Calu3 (cell line): ENCODE results near the gene CD44. TPM values are rescaled to one million over a fixed set of nuclear protein-coding genes. Genes with fewer than 3 reads are reported as not detected.

Source experiments
- BruUV-seq: library from RNA; stranded (reverse); fragments of 400-500 nt; replicated peaks from 2 replicates; lab custom pipeline; 2021; lab: Mats Ljungman, UMichigan
- CTCF ChIA-PET: fragments of 300-600 bp; sonication (Branson Sonifier 250); formaldehyde crosslinking; loops from one replicate; lab custom pipeline; 2022; ENCODE audit warnings: antibody characterized with exemption; lab: Charles Lee
- DNase-seq: peaks from one replicate; pipeline ENCODE4 v3.0.0; 2022
- H3K27ac Mint-ChIP-seq: one replicate; pipeline ENCODE4 v1.8.0; 2022; ENCODE audit warnings: mixed read lengths; ENCODE audit not compliant: unreplicated experiment
- H3K27me3 Mint-ChIP-seq: one replicate; pipeline ENCODE4 v1.8.0; 2022; ENCODE audit warnings: mixed read lengths; ENCODE audit not compliant: unreplicated experiment
- H3K36me3 Mint-ChIP-seq: one replicate; pipeline ENCODE4 v1.8.0; 2022; ENCODE audit warnings: mild to moderate bottlenecking, moderate library complexity, mixed read lengths; ENCODE audit not compliant: insufficient read depth, unreplicated experiment
- H3K4me1 Mint-ChIP-seq: one replicate; pipeline ENCODE4 v1.8.0; 2022; ENCODE audit warnings: mild to moderate bottlenecking, low read depth, mixed read lengths; ENCODE audit not compliant: unreplicated experiment
- H3K4me3 Mint-ChIP-seq: one replicate; pipeline ENCODE4 v1.8.0; 2022; ENCODE audit warnings: mild to moderate bottlenecking, low read depth, moderate library complexity, mixed read lengths; ENCODE audit not compliant: unreplicated experiment
- H3K9me3 Mint-ChIP-seq: one replicate; pipeline ENCODE4 v1.8.0; 2022; ENCODE audit warnings: low read depth, mixed read lengths; ENCODE audit not compliant: unreplicated experiment
- intact Hi-C: fragments of 100-400 bp; cut with micrococcal nuclease; formaldehyde crosslinking; loops from one replicate; pipeline ENCODE4 v1.10.0; 2022; ENCODE audit not compliant: unreplicated experiment
- total RNA-seq: library from RNA; stranded (reverse); gene quantifications from 2 replicates; pipeline ENCODE4 v1.2.3, GENCODE V29; 2022
- TF ChIP-seq, protein P1 (sequence below): fragments of 200-600 bp; IDR thresholded peaks from one replicate; pipeline ENCODE4 v1.8.0; 2022; ENCODE audit warnings: antibody characterized with exemption; ENCODE audit not compliant: unreplicated experiment

CD44 gene
- total RNA-seq, 1 experiment from 2014 or later = 1,189 TPM

DNA sequence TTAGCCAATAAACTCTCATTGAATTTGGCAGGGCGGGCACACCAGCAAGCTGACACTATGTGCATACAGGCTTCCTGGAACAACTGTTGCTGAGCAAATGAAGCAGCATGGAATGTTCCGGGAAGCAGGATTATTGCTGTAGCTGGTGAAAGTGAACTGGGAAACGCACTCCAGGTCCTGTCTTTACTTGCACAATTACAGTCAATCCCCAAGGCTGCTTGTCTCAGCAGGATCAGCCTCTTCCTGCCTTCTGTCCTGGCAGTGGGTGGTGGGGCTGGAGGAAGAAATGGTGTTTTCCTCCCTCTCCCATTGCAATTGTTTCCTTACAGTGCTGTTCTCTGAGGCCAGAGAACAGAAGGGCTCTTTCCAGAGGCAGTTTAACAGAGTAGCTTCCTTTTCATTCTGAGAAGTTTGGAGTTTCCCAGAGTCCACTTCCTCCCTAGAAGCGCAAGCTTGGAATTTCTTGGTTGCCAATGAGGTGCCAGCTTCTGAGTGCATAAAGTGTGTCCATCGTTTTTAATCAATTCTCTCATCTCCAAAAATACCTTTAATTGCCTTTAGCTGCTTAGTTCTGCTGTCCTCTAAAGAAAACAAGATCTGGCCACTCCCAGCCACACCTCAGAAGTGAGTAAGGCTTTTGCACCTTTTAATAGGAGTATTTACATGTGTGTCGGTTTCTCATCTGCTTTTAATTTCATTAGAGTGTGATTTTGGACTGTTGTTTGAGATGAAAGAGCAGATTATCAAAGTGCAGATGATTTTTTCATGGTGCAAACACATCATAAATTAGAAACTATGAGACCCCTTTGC lies 19.9 kb downstream of the CD44 start:
- CTCF ChIA-PET = interaction anchor here (1.2 to 1.5 kb wide), 2 partner anchors 14 to 182 kb away, joined by 3 to 5 read pairs; no protein-coding TSS in a partner anchor
- TF ChIP-seq, protein P1, sequence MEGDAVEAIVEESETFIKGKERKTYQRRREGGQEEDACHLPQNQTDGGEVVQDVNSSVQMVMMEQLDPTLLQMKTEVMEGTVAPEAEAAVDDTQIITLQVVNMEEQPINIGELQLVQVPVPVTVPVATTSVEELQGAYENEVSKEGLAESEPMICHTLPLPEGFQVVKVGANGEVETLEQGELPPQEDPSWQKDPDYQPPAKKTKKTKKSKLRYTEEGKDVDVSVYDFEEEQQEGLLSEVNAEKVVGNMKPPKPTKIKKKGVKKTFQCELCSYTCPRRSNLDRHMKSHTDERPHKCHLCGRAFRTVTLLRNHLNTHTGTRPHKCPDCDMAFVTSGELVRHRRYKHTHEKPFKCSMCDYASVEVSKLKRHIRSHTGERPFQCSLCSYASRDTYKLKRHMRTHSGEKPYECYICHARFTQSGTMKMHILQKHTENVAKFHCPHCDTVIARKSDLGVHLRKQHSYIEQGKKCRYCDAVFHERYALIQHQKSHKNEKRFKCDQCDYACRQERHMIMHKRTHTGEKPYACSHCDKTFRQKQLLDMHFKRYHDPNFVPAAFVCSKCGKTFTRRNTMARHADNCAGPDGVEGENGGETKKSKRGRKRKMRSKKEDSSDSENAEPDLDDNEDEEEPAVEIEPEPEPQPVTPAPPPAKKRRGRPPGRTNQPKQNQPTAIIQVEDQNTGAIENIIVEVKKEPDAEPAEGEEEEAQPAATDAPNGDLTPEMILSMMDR = no peak
- no TSS peak for BruUV-seq
- peaks cover 83% of the 10 kb centered on the region for H3K4me1 Mint-ChIP-seq
- H3K27ac Mint-ChIP-seq = peak overlapping the region; percentile 50
- H3K36me3 Mint-ChIP-seq = peaks cover 59% of the 10 kb centered on the region
- no peaks in the 10 kb centered on the region for H3K27me3 Mint-ChIP-seq
- DNase-seq = no peak
- H3K9me3 Mint-ChIP-seq = no peaks in the 10 kb centered on the region
- intact Hi-C loops = no loop called here
- H3K4me3 Mint-ChIP-seq = no peak overlapping the region

DNA sequence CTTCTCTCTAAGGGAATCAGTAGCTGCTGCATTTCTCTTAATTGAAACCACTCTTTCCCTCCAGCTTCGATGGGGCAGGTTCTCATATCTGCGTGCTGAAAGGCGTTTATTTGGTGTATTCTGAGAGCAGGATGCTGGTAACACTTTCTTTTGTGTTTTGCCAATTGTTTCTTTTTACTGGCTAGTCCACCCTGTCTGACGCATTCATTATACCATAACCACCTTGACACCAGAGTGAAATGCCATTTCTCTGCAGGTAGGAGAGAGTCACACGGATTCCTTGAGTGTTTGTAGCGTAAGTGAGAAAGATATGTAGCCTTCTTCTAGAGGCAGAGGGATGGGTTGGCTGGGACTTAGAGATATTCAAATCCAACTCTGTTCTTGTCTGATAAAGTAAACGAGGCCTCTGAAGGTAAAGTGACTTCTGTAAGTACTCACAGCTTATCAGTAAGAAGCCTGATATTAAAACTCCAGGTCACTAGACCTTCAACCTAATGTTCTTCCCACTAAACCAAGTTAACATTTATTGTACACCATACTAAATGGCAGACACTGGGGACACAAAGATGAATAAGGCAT lies 21.4 kb downstream of the CD44 start:
- peak overlapping the region; percentile 87 for H3K27ac Mint-ChIP-seq
- H3K4me3 Mint-ChIP-seq = peak overlapping the region; percentile 19
- no peak for DNase-seq
- H3K27me3 Mint-ChIP-seq = no peaks in the 10 kb centered on the region
- BruUV-seq = no TSS peak
- H3K36me3 Mint-ChIP-seq = peaks cover 57% of the 10 kb centered on the region
- TF ChIP-seq, protein P1 = no peak
- intact Hi-C loops = no loop called here
- CTCF ChIA-PET = interaction anchor here (1.2 kb wide), 1 partner anchor 159 kb away, joined by 3 read pairs; no protein-coding TSS in a partner anchor
- peaks cover 86% of the 10 kb centered on the region for H3K4me1 Mint-ChIP-seq
- no peaks in the 10 kb centered on the region for H3K9me3 Mint-ChIP-seq

DNA sequence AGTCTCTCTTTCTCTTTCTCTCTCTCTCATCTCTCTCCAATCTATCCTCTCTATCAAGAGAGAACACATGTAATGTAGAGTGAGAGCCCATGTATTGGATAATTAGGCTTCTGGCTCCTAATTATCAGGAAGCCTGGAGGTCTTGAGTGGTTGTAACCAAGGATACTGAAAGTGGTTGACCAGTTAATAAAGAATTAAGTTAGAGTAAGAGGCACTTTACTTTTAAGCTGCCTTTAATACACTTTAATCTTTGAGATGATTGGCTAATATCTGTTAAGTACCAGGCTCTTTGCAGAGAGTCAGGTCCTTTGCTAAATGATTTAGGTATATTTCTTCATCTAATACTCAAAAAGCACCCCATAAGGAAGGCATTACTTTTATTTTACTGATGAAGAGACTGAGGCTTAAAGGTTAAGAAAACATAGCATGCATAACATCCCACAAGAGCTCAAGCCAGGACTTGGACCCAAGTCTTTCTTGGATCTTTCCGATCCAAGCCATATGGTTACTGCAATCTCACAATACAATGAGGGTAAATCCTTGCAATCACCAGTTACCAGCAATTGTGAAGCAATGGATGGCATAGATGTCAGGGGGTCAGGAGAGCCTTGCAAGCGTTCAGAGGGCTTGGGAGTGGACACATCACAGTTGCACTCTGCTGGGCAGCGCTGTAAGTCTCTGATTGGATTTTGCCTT lies 22.1 kb downstream of the CD44 start:
- CTCF ChIA-PET = no interaction called here
- intact Hi-C loops = no loop called here
- TF ChIP-seq, protein P1 = no peak
- H3K27ac Mint-ChIP-seq = peak overlapping the region; percentile 87
- DNase-seq = no peak
- peaks cover 64% of the 10 kb centered on the region for H3K36me3 Mint-ChIP-seq
- BruUV-seq = no TSS peak
- H3K27me3 Mint-ChIP-seq = no peaks in the 10 kb centered on the region
- no peak overlapping the region for H3K4me3 Mint-ChIP-seq
- no peaks in the 10 kb centered on the region for H3K9me3 Mint-ChIP-seq
- H3K4me1 Mint-ChIP-seq = peaks cover 93% of the 10 kb centered on the region

DNA sequence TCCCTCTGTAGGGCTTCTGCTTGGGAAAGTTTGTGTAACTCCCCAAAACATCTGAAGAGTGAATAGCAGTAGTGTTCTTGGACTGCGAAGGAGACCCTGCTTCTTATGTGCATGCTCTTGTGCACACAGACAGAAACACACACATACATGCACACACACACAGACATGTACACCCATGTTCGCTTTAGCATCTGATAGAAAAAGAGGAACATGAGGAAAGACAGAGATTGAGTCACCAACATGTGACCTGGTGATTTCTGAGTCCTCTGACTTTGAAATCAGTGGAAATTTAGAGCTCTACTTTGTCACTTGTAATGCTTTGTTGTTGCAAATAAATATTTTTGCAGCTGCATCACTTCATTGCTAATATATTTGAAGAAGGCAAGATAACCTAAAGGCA lies 23.8 kb downstream of the CD44 start:
- Mint-ChIP-seq H3K36me3 (peaks cover 76% of the 10 kb centered on the region), H3K27me3 (no peaks in the 10 kb centered on the region), H3K4me3 (peak overlapping the region; percentile 21), H3K9me3 (no peaks in the 10 kb centered on the region), H3K4me1 (peaks cover 98% of the 10 kb centered on the region), H3K27ac (peak overlapping the region; percentile 85)
- intact Hi-C loops = no loop called here
- TF ChIP-seq, protein P1 = no peak
- BruUV-seq = no TSS peak
- CTCF ChIA-PET = interaction anchor here (0.9 to 1.5 kb wide), 6 partner anchors 11 to 157 kb away, joined by 3 to 15 read pairs (median 5); no protein-coding TSS in a partner anchor
- no peak for DNase-seq
